Trophoblast cell (in vitro differentiated cells and primary cell): ENCODE measurements around the gene HOXD10.

Experiments
- DNase-seq, 2 donors: peaks; one replicate each; pipeline ENCODE4 v3.0.0-alpha.2; 2016
- H2AFZ ChIP-seq: 2 replicates; pipeline ENCODE4 v1.6.1; 2013; ENCODE audit warnings: low read length, moderate library complexity, mild to moderate bottlenecking; ENCODE audit not compliant: insufficient read depth, poor library complexity
- H2AK5ac ChIP-seq: 2 replicates; pipeline ENCODE4 v1.6.1; 2013; ENCODE audit warnings: mild to moderate bottlenecking, low read length
- H2BK120ac ChIP-seq: 2 replicates; pipeline ENCODE4 v1.6.1; 2013; ENCODE audit warnings: low read length, mild to moderate bottlenecking, moderate library complexity; ENCODE audit not compliant: insufficient read depth, poor library complexity
- H2BK12ac ChIP-seq: 2 replicates; pipeline ENCODE4 v1.6.1; 2013; ENCODE audit warnings: mild to moderate bottlenecking, low read length, moderate library complexity
- H2BK5ac ChIP-seq: 2 replicates; pipeline ENCODE4 v1.6.1; 2013; ENCODE audit warnings: low read length, low read depth, moderate library complexity, mild to moderate bottlenecking; ENCODE audit not compliant: poor library complexity
- H3K14ac ChIP-seq: 2 replicates; pipeline ENCODE4 v1.6.1; 2013; ENCODE audit warnings: mild to moderate bottlenecking, low read length
- H3K18ac ChIP-seq: 2 replicates; pipeline ENCODE4 v1.6.1; 2013; ENCODE audit warnings: mild to moderate bottlenecking, low read length
- H3K23ac ChIP-seq: 2 replicates; pipeline ENCODE4 v1.6.1; 2013; ENCODE audit warnings: low read length
- H3K27ac ChIP-seq: 2 replicates; pipeline ENCODE4 v1.5.1; 2013; ENCODE audit warnings: low read depth, mild to moderate bottlenecking, inconsistent platforms, low read length, moderate library complexity
- H3K27me3 ChIP-seq: 2 replicates; pipeline ENCODE4 v1.6.1; 2013; ENCODE audit warnings: inconsistent platforms, mild to moderate bottlenecking, low read length, moderate library complexity; ENCODE audit not compliant: insufficient read depth
- H3K36me3 ChIP-seq, 2 experiments: 1 replicate in 1 of 2; 2 replicates in 1 of 2; pipeline ENCODE4 v1.6.1; 2013; ENCODE audit warnings: low read length in 2 of 2, mild to moderate bottlenecking in 2 of 2, moderate library complexity in 1 of 2; ENCODE audit not compliant: insufficient read depth in 2 of 2, control insufficient read depth in 1 of 2
- H3K4ac ChIP-seq: 2 replicates; pipeline ENCODE4 v1.6.1; 2013; ENCODE audit warnings: low read depth, mild to moderate bottlenecking, low read length, moderate library complexity
- H3K4me1 ChIP-seq, 2 experiments: 1 replicate in 1 of 2; 2 replicates in 1 of 2; pipeline ENCODE4 v1.6.1; 2013; ENCODE audit warnings: low read length in 2 of 2, mild to moderate bottlenecking in 2 of 2, moderate library complexity in 1 of 2; ENCODE audit not compliant: insufficient read depth in 2 of 2, control insufficient read depth in 1 of 2
- H3K4me2 ChIP-seq: 2 replicates; pipeline ENCODE4 v1.6.1; 2013; ENCODE audit warnings: inconsistent platforms, mild to moderate bottlenecking, low read length, moderate library complexity
- H3K4me3 ChIP-seq: 2 replicates; pipeline ENCODE4 v1.5.1; 2013; ENCODE audit warnings: mild to moderate bottlenecking, low read depth, low read length, inconsistent platforms
- H3K79me1 ChIP-seq: one replicate; pipeline ENCODE4 v1.6.1; 2013; ENCODE audit warnings: low read length
- H3K79me2 ChIP-seq: 2 replicates; pipeline ENCODE4 v1.6.1; 2013; ENCODE audit warnings: low read length, mild to moderate bottlenecking; ENCODE audit not compliant: control insufficient read depth, insufficient read depth, poor library complexity
- H3K9ac ChIP-seq: 2 replicates; pipeline ENCODE4 v1.6.1; 2013; ENCODE audit warnings: mild to moderate bottlenecking, low read length
- H3K9me3 ChIP-seq: 2 replicates; pipeline ENCODE4 v1.6.1; 2013; ENCODE audit warnings: low read depth, mild to moderate bottlenecking, control low read depth, inconsistent platforms, low read length; ENCODE audit not compliant: insufficient read depth
- H4K12ac ChIP-seq: 2 replicates; pipeline ENCODE4 v1.6.1; 2013; ENCODE audit warnings: low read depth, mild to moderate bottlenecking, low read length, moderate library complexity
- H4K8ac ChIP-seq: 2 replicates; pipeline ENCODE4 v1.6.1; 2013; ENCODE audit warnings: low read depth, mild to moderate bottlenecking, low read length, moderate library complexity
- H4K91ac ChIP-seq: one replicate; pipeline ENCODE4 v1.6.1; 2013; ENCODE audit warnings: low read depth, mild to moderate bottlenecking, low read length, moderate library complexity
- WGBS: extraction: QIAGEN DNeasy Blood & Tissue Kit; methylation state at CpG from one replicate; pipeline ENCODE4 v1.1.7; 2013; ENCODE audit warnings: missing lambda C conversion rate; ENCODE audit not compliant: insufficient read length, insufficient coverage; ENCODE audit errors: extremely low coverage; 5-methylcytosine and 5-hydroxymethylcytosine counted together

Gene HOXD10

DNA sequence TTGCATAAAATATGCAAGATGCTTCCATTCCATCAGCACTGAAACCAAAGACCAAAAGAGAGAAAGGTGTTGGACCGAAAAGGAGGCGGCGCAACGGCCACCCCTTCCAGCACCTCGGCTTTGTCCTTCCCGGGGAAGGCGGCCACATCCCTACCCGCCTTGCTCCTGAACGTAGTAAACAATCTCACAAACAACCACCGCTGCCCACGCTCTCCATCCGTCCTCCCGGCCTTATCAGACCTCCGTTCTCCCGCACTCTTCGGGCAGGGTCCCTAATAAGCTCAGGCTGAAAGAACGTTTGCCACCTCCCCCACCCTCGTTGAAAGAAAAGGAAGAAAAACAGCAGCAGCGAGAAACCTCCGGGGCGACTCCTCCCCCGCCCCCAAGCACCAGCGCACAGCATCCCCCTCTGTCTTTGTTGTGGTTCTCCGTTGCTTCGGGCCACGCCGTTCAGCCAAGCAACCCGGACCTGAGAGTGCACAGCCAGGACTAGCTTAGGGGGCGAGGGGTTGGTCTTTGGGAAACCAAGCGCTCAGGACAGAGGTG, 37.2 kb upstream of the HOXD10 start:
- Histone ChIP-seq H3K79me2 (no peaks in the 10 kb centered on the region), H2BK120ac (no peak overlapping the region), H3K14ac (no peak overlapping the region), H3K4me2 (peak overlapping the region; percentile 59), H2AFZ (peak overlapping the region; percentile 75), H4K12ac (no peak overlapping the region), H3K27me3 (peaks cover 76% of the 10 kb centered on the region), H4K8ac (no peak overlapping the region), H2AK5ac (no peak overlapping the region), H3K9ac (no peak overlapping the region), H2BK5ac (no peak overlapping the region), H3K4me3 (peak overlapping the region; percentile 49), H3K36me3 (no peaks in the 10 kb centered on the region), H4K91ac (no peak overlapping the region), H3K9me3 (peaks cover 12% of the 10 kb centered on the region), H3K23ac (no peak overlapping the region), H2BK12ac (no peak overlapping the region), H3K79me1 (peaks cover 1% of the 10 kb centered on the region), H3K27ac (no peak overlapping the region), H3K4ac (no peak overlapping the region), H3K18ac (no peak overlapping the region), H3K4me1 (peaks cover 20% of the 10 kb centered on the region in 2 experiments)
- no CpG with 5 or more reads among the region's 30 CpGs for WGBS
- no peak for DNase-seq

GRCh38 chr2:176079831-176080539, 36.6 kb upstream of the HOXD10 start:
- Histone ChIP-seq H4K91ac (no peak overlapping the region), H3K4me3 (peak overlapping the region; percentile 67), H3K9ac (no peak overlapping the region), H2BK12ac (no peak overlapping the region), H3K79me1 (peaks cover 1% of the 10 kb centered on the region), H3K4ac (no peak overlapping the region), H3K36me3 (no peaks in the 10 kb centered on the region), H3K14ac (peak overlapping the region; percentile 44), H3K4me1 (peaks cover 20% of the 10 kb centered on the region in 2 experiments), H3K27ac (no peak overlapping the region), H3K27me3 (peaks cover 76% of the 10 kb centered on the region), H3K4me2 (peak overlapping the region; percentile 59), H2AFZ (peak overlapping the region; percentile 88), H4K8ac (peak overlapping the region; percentile 43), H3K79me2 (no peaks in the 10 kb centered on the region), H2AK5ac (no peak overlapping the region), H4K12ac (no peak overlapping the region), H3K18ac (no peak overlapping the region), H2BK120ac (no peak overlapping the region), H2BK5ac (no peak overlapping the region), H3K23ac (no peak overlapping the region), H3K9me3 (peaks cover 12% of the 10 kb centered on the region)
- WGBS, result no CpG with 5 or more reads among the region's 86 CpGs
- DNase-seq, result peak; percentile 45 to 63

- peaks cover 77% of the 10 kb centered on the region for H3K27me3 ChIP-seq
- H3K4me2 ChIP-seq, result peak overlapping the region; percentile 59
- no peak overlapping the region for H3K27ac ChIP-seq
- no peak overlapping the region for H3K23ac ChIP-seq
- no peaks in the 10 kb centered on the region for H3K36me3 ChIP-seq
- no peak overlapping the region for H2BK12ac ChIP-seq
- H2AK5ac ChIP-seq, result no peak overlapping the region
- H4K12ac ChIP-seq, result no peak overlapping the region
- no peak overlapping the region for H3K18ac ChIP-seq
- H2BK5ac ChIP-seq, result no peak overlapping the region
- no peak overlapping the region for H3K4ac ChIP-seq
- H3K9me3 ChIP-seq, result peaks cover 12% of the 10 kb centered on the region
- peak in 1 of 2 donors; percentile 11 for DNase-seq
- no peak overlapping the region for H4K91ac ChIP-seq
- peaks cover 1% of the 10 kb centered on the region for H3K79me1 ChIP-seq
- peak overlapping the region; percentile 67 for H3K4me3 ChIP-seq
- peak overlapping the region; percentile 44 for H3K14ac ChIP-seq
- H3K4me1 ChIP-seq, result peaks cover 20% of the 10 kb centered on the region in 2 experiments
- peak overlapping the region; percentile 43 for H4K8ac ChIP-seq
- peak overlapping the region; percentile 88 for H2AFZ ChIP-seq
- no peak overlapping the region for H3K9ac ChIP-seq
- peak overlapping the region; percentile 17 for H2BK120ac ChIP-seq
- no peaks in the 10 kb centered on the region for H3K79me2 ChIP-seq
- WGBS, result no CpG with 5 or more reads among the region's 68 CpGs
Observed at GRCh38 chr2:176080540-176081375, 35.8 kb upstream of the HOXD10 start.

- Histone ChIP-seq H3K23ac (no peak overlapping the region), H3K9me3 (peaks cover 12% of the 10 kb centered on the region), H4K91ac (no peak overlapping the region), H3K9ac (no peak overlapping the region), H4K12ac (no peak overlapping the region), H3K79me1 (peaks cover 1% of the 10 kb centered on the region), H3K4ac (no peak overlapping the region), H3K18ac (no peak overlapping the region), H2BK120ac (no peak overlapping the region), H3K4me3 (no peak overlapping the region), H2BK12ac (no peak overlapping the region), H3K36me3 (no peaks in the 10 kb centered on the region), H3K27ac (no peak overlapping the region), H4K8ac (no peak overlapping the region), H3K4me2 (no peak overlapping the region), H3K14ac (no peak overlapping the region), H3K79me2 (no peaks in the 10 kb centered on the region), H2AFZ (no peak overlapping the region), H2BK5ac (no peak overlapping the region), H2AK5ac (no peak overlapping the region), H3K4me1 (peaks cover 20 to 22% of the 10 kb centered on the region in 2 experiments), H3K27me3 (peaks cover 78% of the 10 kb centered on the region)
- no peak for DNase-seq
- no CpG with 5 or more reads among the region's 17 CpGs for WGBS
Observed at GRCh38 chr2:176081376-176081836, 35.2 kb upstream of the HOXD10 start.
